Mammary epithelial cell (primary cell): ENCODE measurements around the gene NSL1.
"Not testable (repeated sequence)": the region's sequence is repeated elsewhere in the genome, so short reads cannot be mapped to it uniquely, and the experiment has no call there.

Experiments
- EZH2 ChIP-seq: IDR thresholded peaks from 2 replicates; pipeline ENCODE4 v1.6.1; 2012; ENCODE audit warnings: low read length, inconsistent platforms, borderline replicate concordance
- TF ChIP-seq, protein P1 (sequence below), 2 donors: IDR thresholded peaks in 1 of 2; conservative IDR thresholded peaks in 1 of 2; 2 replicates each; pipeline ENCODE4 v1.5.1; 2011 to 2012; ENCODE audit warnings: inconsistent platforms in 2 of 2, low read length in 2 of 2, mild to moderate bottlenecking in 2 of 2, control low read depth in 1 of 2, low read depth in 1 of 2; ENCODE audit not compliant: insufficient read depth in 1 of 2; ENCODE audit errors: extremely low read depth in 1 of 2

DNA sequence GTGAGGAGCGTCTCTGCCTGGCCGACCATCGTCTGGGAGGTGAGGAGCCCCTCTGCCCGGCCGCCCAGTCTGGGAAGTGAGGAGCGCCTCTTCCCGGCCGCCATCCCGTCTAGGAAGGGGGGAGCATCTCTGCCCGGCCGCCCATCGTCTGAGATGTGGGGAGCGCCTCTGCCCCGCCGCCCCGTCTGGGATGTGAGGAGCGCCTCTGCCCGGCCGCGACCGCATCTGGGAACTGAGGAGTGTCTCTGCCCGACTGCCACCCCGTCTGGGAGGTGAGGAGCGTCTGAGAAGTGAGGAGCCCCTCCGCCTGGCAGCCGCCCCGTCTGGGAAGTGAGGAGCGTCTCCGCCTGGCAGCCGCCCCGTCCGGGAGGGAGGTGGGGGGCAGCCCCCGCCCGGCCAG is 66.9 kb downstream of the NSL1 start:
- TF ChIP-seq, protein P1, sequence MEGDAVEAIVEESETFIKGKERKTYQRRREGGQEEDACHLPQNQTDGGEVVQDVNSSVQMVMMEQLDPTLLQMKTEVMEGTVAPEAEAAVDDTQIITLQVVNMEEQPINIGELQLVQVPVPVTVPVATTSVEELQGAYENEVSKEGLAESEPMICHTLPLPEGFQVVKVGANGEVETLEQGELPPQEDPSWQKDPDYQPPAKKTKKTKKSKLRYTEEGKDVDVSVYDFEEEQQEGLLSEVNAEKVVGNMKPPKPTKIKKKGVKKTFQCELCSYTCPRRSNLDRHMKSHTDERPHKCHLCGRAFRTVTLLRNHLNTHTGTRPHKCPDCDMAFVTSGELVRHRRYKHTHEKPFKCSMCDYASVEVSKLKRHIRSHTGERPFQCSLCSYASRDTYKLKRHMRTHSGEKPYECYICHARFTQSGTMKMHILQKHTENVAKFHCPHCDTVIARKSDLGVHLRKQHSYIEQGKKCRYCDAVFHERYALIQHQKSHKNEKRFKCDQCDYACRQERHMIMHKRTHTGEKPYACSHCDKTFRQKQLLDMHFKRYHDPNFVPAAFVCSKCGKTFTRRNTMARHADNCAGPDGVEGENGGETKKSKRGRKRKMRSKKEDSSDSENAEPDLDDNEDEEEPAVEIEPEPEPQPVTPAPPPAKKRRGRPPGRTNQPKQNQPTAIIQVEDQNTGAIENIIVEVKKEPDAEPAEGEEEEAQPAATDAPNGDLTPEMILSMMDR (conservative IDR thresholded peaks at IDR 0.05 in 1 of 2, IDR thresholded peaks at IDR 0.05 in 1 of 2; ENCODE audit: extremely low read depth in 1 of 2, insufficient read depth in 1 of 2, low read depth in 1 of 2, low read length in 2 of 2) = not testable (repeated sequence)
- TF ChIP-seq EZH2 = not testable (repeated sequence)
